K562 (cell line): ENCODE results near the gene MICU1. TPM values are rescaled to one million over a fixed set of nuclear protein-coding genes. Genes with fewer than 3 reads are reported as not detected.

ENCODE experiments used
- ERF ChIP-seq: fragments of 450-650 bp; formaldehyde crosslinking; IDR thresholded peaks from 2 replicates; pipeline ENCODE4 v1.4.0; 2020; ENCODE audit warnings: mild to moderate bottlenecking, mixed read lengths
- GTF2F1 ChIP-seq: IDR thresholded peaks from 2 replicates; pipeline ENCODE4 v1.6.1; 2011; ENCODE audit warnings: low read depth, low read length, improper control_type of control experiment
- HDAC3 ChIP-seq: fragments of 450-650 bp; IDR thresholded peaks from 2 replicates; pipeline ENCODE4 v1.6.1; 2018; ENCODE audit warnings: borderline replicate concordance, mild to moderate bottlenecking, moderate library complexity; ENCODE audit not compliant: partially characterized antibody
- RBFOX2 ChIP-seq: fragments of 200-400 bp; formaldehyde crosslinking; IDR thresholded peaks from 2 replicates; pipeline ENCODE4 v1.6.1; 2017; ENCODE audit warnings: low read depth, mild to moderate bottlenecking, low read length, moderate library complexity
- SIRT6 ChIP-seq: IDR thresholded peaks from one replicate; pipeline ENCODE4 v1.6.1; 2012; ENCODE audit warnings: low read depth, mild to moderate bottlenecking, control low read depth, inconsistent platforms, low read length, moderate library complexity
- ZNF23 ChIP-seq: fragments of 250-450 bp; sonication (Bioruptor Pico); IDR thresholded peaks from 2 replicates; pipeline ENCODE4 v1.4.0; 2020; ENCODE audit warnings: mild to moderate bottlenecking
- ZNF239 ChIP-seq: fragments of 250-450 bp; sonication (Bioruptor Pico); IDR thresholded peaks from 2 replicates; pipeline ENCODE4 v1.4.0; 2020; ENCODE audit warnings: mild to moderate bottlenecking
- ZNF766 ChIP-seq: fragments of 200-800 bp; sonication (Bioruptor generic); conservative IDR thresholded peaks from 2 replicates; pipeline ENCODE4 v1.6.1; 2016; ENCODE audit warnings: missing genetic modification characterization, missing compliant biosample characterization
- ZZZ3 ChIP-seq: fragments of 450-650 bp; IDR thresholded peaks from 2 replicates; pipeline ENCODE4 v1.6.1; 2016; ENCODE audit warnings: antibody characterized with exemption, mild to moderate bottlenecking, moderate library complexity
- polyA plus RNA-seq, 8 experiments: library from polyadenylated mRNA; depleted of rRNA in 4 of 8; stranded (reverse) in 5 of 8; unstranded in 3 of 8; fragments of >200 nt; fragmentation: Nextera tagmentation in 2 of 8; fragmentation: Illumina TruSeq in 1 of 8; extraction: Ambion mirVana in 2 of 8; extraction: Trizol in 1 of 8; gene quantifications; 2 replicates each; pipeline versions ENCODE4 v1.2.1 to v1.2.3, GENCODE V29; 2011 to 2014; ENCODE audit warnings: inconsistent platforms in 1 of 8, missing spikeins in 1 of 8
- total RNA-seq, 7 experiments: library from RNA; depleted of rRNA in 6 of 7; stranded (reverse); fragments of >200 nt in 6 of 7; fragmentation: Illumina TruSeq in 2 of 7; extraction: Trizol in 2 of 7; gene quantifications; 2 replicates each; pipeline versions ENCODE4 v1.2.1 to v1.2.3, GENCODE V29; 2011 to 2021; ENCODE audit warnings: low replicate concordance in 1 of 7
- TF ChIP-seq, protein P1 (sequence below), 2 experiments: fragments of 450-650 bp; IDR thresholded peaks; 2 replicates each; pipeline ENCODE4 v1.6.1; 2018; ENCODE audit warnings: mild to moderate bottlenecking in 2 of 2, low read depth in 1 of 2; ENCODE audit not compliant: partially characterized antibody in 2 of 2
- TF ChIP-seq, protein P2 (sequence below), 2 experiments: fragments of 450-650 bp; IDR thresholded peaks; 2 replicates each; pipeline ENCODE4 v1.6.1; 2016; ENCODE audit warnings: mild to moderate bottlenecking in 2 of 2, borderline replicate concordance in 1 of 2, low read depth in 1 of 2, moderate library complexity in 1 of 2
- TF ChIP-seq, protein P3 (sequence below): fragments of 250-450 bp; sonication (Bioruptor Pico); IDR thresholded peaks from 2 replicates; pipeline ENCODE4 v1.8.0; 2022; ENCODE audit warnings: moderate library complexity, mild to moderate bottlenecking, inconsistent platforms

The MICU1 gene
- total and polyA plus RNA-seq, 9 of the 15 experiments (the other 6 are each of a cell fraction or from before 2014, with no cell fraction given) = 29.3 to 76.8 (median 48.4) TPM

DNA sequence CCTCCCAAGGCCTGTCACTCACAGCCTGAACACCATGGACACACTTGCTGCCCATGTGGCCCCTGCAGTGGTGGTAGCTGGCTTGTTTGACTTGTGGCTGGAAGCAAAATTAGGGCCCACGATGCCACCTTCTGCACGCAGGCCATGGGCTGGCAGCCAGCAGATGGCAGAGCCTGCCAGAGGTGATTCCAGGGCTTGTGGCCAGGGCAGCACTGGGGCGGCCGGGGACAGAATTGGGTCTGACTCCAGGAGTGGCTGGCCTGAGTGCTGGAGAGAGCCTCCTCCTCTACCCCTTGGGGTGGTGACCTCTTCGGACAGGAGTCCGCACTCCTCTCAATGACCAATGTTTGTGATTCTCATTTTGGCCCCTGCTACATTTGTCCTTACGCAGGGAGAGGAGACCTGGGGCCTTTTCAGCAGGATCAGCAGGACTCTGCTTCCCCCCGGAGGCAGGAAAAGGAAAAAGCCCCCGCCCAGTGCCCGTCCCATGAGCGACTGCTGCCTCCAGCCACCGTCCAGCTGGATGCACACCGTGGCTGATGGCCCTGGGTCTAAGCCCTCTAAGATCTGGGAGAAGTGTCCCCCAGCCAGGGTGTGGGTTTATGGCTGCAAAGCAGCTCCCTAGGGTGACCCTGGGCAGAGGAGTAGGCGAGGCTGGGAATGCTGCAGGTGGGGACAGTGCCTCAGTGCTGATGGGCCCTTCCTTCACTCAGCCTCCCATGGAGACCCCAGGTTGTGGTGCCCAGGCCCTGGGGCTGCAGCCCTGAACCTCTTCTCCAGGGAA lies 297.6 kb downstream of the MICU1 start (continued):
- TF ChIP-seq, protein P1, sequence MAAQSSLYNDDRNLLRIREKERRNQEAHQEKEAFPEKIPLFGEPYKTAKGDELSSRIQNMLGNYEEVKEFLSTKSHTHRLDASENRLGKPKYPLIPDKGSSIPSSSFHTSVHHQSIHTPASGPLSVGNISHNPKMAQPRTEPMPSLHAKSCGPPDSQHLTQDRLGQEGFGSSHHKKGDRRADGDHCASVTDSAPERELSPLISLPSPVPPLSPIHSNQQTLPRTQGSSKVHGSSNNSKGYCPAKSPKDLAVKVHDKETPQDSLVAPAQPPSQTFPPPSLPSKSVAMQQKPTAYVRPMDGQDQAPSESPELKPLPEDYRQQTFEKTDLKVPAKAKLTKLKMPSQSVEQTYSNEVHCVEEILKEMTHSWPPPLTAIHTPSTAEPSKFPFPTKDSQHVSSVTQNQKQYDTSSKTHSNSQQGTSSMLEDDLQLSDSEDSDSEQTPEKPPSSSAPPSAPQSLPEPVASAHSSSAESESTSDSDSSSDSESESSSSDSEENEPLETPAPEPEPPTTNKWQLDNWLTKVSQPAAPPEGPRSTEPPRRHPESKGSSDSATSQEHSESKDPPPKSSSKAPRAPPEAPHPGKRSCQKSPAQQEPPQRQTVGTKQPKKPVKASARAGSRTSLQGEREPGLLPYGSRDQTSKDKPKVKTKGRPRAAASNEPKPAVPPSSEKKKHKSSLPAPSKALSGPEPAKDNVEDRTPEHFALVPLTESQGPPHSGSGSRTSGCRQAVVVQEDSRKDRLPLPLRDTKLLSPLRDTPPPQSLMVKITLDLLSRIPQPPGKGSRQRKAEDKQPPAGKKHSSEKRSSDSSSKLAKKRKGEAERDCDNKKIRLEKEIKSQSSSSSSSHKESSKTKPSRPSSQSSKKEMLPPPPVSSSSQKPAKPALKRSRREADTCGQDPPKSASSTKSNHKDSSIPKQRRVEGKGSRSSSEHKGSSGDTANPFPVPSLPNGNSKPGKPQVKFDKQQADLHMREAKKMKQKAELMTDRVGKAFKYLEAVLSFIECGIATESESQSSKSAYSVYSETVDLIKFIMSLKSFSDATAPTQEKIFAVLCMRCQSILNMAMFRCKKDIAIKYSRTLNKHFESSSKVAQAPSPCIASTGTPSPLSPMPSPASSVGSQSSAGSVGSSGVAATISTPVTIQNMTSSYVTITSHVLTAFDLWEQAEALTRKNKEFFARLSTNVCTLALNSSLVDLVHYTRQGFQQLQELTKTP (IDR thresholded peaks at IDR 0.05; ENCODE audit: low read depth in 1 of 2, partially characterized antibody in 2 of 2) = no peak
- TF ChIP-seq ZNF23 (CRISPR knock-in tag) (no peak), GTF2F1 (no peak), SIRT6 (no peak), RBFOX2 (peak; percentile 79), ZNF239 (peak; percentile 47; the same call in 1 of the 2 replicates), HDAC3 (no peak), ZZZ3 (no peak), ZNF766 (CRISPR knock-in tag) (peak; percentile 80), ERF (CRISPR knock-in tag) (peak; percentile 76)
- TF ChIP-seq, protein P2, sequence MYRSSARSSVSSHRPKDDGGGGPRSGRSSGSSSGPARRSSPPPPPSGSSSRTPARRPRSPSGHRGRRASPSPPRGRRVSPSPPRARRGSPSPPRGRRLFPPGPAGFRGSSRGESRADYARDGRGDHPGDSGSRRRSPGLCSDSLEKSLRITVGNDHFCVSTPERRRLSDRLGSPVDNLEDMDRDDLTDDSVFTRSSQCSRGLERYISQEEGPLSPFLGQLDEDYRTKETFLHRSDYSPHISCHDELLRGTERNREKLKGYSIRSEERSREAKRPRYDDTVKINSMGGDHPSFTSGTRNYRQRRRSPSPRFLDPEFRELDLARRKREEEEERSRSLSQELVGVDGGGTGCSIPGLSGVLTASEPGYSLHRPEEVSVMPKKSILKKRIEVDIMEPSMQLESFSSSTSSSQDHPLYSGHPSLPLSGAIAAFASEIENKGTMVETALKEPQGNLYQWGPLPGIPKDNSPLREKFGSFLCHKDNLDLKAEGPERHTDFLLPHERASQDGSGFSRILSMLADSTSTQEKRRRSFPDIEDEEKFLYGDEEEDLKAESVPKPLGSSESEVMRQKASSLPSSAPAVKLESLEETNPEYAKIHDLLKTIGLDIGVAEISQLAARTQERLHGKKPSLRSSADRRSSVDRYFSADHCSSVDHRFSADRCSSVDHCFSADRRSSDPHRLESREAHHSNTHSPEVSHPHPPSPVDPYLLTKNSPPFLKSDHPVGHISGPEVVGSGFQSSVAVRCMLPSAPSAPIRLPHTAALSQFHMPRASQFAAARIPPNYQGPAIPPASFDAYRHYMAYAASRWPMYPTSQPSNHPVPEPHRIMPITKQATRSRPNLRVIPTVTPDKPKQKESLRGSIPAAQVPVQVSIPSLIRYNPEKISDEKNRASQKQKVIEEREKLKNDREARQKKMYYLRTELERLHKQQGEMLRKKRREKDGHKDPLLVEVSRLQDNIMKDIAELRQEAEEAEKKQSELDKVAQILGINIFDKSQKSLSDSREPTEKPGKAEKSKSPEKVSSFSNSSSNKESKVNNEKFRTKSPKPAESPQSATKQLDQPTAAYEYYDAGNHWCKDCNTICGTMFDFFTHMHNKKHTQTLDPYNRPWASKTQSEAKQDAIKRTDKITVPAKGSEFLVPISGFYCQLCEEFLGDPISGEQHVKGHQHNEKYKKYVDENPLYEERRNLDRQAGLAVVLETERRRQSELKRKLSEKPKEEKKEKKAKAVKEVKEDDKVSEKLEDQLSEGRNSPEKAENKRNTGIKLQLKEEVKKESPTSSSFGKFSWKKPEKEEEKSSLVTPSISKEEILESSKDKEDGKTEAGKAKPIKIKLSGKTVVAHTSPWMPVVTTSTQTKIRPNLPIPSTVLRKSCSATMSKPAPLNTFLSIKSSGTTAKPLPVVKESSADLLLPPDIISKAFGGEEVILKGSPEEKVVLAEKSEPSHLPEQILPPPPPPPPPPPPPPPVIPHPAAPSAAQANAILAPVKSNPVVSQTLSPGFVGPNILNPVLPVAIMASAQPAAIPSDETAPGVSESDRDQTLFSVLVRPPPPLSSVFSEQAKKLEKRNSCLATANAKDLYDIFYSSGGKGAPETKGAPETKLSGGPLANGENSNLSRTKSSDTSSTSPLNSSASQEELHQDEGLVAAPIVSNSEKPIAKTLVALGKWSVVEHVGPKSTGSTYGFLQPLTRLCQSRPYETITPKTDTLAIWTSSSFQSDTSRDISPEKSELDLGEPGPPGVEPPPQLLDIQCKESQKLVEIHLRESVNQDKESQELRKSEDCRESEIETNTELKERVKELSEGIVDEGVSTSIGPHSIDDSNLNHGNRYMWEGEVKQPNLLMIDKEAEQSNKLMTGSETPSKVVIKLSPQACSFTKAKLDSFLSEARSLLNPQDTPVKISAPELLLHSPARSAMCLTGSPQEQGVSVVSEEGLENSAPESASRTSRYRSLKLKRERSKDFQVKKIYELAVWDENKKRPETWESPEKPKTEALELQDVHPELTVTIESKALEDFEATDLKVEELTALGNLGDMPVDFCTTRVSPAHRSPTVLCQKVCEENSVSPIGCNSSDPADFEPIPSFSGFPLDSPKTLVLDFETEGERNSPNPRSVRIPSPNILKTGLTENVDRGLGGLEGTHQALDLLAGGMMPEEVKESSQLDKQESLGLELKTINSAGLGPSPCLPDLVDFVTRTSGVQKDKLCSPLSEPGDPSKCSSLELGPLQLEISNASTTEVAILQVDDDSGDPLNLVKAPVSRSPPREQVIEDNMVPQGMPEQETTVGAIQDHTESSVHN (IDR thresholded peaks at IDR 0.05; ENCODE audit: borderline replicate concordance in 1 of 2, low read depth in 1 of 2) = no peak
- TF ChIP-seq, protein P3, sequence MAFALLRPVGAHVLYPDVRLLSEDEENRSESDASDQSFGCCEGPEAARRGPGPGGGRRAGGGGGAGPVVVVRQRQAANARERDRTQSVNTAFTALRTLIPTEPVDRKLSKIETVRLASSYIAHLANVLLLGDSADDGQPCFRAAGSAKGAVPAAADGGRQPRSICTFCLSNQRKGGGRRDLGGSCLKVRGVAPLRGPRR (CRISPR knock-in tag) = peak; percentile 55; the same call in 1 of the 2 replicates
